ENCODE measurements around the gene RARB.

The RARB gene

GRCh38 chr3:25564075-25564474, 136.0 kb downstream of the RARB start:
- H3K4me3 ChIP-seq (ENCODE audit: low read length), result no peak overlapping the region
- no peak for DNase-seq (ENCODE audit: low read depth)
- TF ChIP-seq, protein P1, sequence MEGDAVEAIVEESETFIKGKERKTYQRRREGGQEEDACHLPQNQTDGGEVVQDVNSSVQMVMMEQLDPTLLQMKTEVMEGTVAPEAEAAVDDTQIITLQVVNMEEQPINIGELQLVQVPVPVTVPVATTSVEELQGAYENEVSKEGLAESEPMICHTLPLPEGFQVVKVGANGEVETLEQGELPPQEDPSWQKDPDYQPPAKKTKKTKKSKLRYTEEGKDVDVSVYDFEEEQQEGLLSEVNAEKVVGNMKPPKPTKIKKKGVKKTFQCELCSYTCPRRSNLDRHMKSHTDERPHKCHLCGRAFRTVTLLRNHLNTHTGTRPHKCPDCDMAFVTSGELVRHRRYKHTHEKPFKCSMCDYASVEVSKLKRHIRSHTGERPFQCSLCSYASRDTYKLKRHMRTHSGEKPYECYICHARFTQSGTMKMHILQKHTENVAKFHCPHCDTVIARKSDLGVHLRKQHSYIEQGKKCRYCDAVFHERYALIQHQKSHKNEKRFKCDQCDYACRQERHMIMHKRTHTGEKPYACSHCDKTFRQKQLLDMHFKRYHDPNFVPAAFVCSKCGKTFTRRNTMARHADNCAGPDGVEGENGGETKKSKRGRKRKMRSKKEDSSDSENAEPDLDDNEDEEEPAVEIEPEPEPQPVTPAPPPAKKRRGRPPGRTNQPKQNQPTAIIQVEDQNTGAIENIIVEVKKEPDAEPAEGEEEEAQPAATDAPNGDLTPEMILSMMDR (conservative IDR thresholded peaks at IDR 0.05; ENCODE audit: low read depth, low read length), result no peak

GRCh38 chr3:25565807-25566206, 137.7 kb downstream of the RARB start:
- TF ChIP-seq, protein P1 (conservative IDR thresholded peaks at IDR 0.05; ENCODE audit: low read depth, low read length), result no peak
- DNase-seq (ENCODE audit: low read depth), result no peak
- H3K4me3 ChIP-seq (ENCODE audit: low read length), result no peak overlapping the region

DNA sequence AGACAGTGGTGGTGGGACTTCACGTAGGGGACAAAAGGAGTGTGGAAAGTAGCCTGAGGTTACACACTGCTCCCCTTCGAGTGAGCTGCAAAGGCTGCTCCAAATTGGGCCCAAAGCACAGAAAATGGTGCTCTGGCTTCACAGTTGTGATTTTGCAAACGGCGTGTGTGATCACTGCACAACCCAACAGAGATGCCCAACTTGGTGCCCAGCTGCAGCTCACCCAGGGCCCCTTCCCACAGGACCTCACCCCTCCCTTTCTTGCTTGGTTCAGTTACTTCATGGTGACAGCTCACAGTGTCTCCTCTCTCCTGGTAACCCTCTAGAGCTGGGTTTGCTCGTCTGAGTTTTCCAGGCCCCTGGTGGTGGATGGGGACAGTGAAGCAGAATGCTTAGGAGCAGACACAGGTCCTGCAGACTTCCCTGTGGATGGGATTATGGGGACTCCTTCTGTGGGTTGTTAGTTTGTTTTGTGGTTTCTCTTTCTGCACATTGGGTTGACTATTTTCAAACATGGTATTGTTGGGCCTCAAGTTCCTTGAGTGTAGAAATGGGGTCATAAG, 138.4 kb downstream of the RARB start:
- no peak overlapping the region for H3K4me3 ChIP-seq (ENCODE audit: low read length)
- TF ChIP-seq, protein P1 (conservative IDR thresholded peaks at IDR 0.05; ENCODE audit: low read depth, low read length), result peak; percentile 36

GRCh38 chr3:25567388-25567787, 139.3 kb downstream of the RARB start:
- H3K4me3 ChIP-seq (ENCODE audit: low read length), result no peak overlapping the region
- no peak for DNase-seq (ENCODE audit: low read depth)
- TF ChIP-seq, protein P1 (conservative IDR thresholded peaks at IDR 0.05; ENCODE audit: low read depth, low read length), result no peak

More for the DNA sequence above, 138.4 kb downstream of the RARB start:
- DNase-seq (ENCODE audit: low read depth), result no peak

DNA sequence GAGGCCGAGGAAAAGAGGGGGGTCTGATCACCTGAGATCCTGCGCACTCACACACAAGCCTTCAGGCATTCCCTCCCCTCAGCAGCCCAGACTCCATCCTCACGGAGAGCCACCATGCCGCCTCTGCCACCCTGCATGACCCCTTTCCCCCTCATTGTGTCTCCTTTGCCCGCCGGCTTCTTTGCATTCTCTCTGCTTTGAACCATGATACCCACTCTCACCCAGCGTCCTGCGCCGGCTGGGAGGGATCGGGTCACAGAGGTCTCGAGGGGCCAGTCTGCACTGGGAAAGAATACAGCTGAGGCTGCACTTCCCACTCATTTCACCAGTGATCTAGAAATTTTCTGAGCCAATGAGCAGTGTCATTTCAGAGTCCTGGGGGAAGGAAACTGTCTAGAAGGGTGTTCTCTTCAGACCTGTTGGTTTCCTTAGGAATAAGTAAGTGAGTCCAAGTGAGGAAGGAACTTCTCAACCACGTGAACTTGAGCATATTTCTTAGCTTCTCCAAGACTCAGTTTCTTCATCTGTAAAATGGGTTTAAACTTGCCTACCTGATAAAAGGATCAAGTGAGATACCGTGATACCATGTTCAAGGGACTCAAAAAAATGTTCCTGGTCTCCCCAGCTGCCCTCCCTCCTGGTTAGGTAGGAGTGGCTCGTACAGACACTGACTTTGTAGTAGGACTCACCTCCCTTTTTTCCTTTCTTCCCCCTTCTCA, 139.9 kb downstream of the RARB start:
- TF ChIP-seq, protein P1 (conservative IDR thresholded peaks at IDR 0.05; ENCODE audit: low read depth, low read length), result no peak
- H3K4me3 ChIP-seq (ENCODE audit: low read length), result no peak overlapping the region
- no peak for DNase-seq (ENCODE audit: low read depth)

DNA sequence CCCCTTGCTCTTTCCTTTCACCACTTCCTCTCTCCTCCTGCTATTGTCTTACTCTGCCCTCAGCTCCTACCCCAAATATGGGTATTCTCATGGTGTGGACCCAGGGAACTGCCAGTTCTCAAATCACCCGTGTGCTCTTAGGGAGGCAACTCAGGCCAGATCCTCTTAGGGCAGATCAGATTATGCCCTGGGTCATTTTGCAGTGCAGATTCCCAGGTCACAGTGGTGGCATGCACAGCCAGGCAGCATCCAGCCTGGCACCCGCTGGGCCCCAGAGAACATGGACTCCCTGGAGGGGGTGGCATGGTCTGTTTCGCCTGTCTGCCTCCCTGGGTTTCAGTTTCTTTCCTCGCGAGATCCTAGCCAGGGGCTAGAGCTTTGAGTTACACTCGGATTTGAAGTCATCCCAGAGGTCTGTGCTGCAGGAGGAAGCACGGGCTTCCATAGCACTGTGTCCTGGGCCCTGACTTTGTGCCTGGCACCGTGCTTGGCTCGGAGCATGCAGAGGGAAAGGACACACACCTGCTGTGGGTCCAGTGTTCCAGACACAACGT, 140.5 kb downstream of the RARB start:
- no peak for DNase-seq (ENCODE audit: low read depth)
- TF ChIP-seq, protein P1 (conservative IDR thresholded peaks at IDR 0.05; ENCODE audit: low read depth, low read length), result no peak
- no peak overlapping the region for H3K4me3 ChIP-seq (ENCODE audit: low read length)

- TF ChIP-seq, protein P1 (conservative IDR thresholded peaks at IDR 0.05; ENCODE audit: low read depth, low read length), result no peak
- no peak for DNase-seq (ENCODE audit: low read depth)
- no peak overlapping the region for H3K4me3 ChIP-seq (ENCODE audit: low read length)
Observed at GRCh38 chr3:25571285-25571684, 143.2 kb downstream of the RARB start.
